GM19452 (cell line): ENCODE measurements around the gene ENDOG.
"Not testable (repeated sequence)": the region's sequence is repeated elsewhere in the genome, so short reads cannot be mapped to it uniquely, and the experiment has no call there.

Experiments used
- ATAC-seq: cut with Tn5 transposase; IDR thresholded peaks from one replicate; pipeline ENCODE4 v1.9.1; 2021; ENCODE audit not compliant: unreplicated experiment

Gene ENDOG

DNA sequence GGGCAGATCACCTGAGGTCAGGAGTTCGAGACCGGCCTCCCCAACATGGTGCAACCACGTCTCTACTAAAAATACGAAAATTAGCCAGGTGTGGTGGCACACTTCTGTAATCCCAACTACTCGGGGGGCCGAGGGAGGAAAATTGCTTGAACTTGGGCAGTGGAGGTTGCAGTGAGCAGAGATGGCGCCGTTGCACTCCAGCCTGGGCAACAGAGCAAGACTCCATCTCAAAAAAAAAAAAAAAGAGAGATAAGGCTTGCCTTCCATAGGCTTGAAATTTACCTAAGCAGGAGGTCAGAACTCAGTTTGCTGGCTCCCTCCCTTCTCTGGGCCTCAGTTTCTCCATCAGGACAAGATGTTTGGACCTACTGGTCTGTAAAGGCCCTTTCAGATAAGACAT, 10.0 kb downstream of the ENDOG start:
- no peak for ATAC-seq

DNA sequence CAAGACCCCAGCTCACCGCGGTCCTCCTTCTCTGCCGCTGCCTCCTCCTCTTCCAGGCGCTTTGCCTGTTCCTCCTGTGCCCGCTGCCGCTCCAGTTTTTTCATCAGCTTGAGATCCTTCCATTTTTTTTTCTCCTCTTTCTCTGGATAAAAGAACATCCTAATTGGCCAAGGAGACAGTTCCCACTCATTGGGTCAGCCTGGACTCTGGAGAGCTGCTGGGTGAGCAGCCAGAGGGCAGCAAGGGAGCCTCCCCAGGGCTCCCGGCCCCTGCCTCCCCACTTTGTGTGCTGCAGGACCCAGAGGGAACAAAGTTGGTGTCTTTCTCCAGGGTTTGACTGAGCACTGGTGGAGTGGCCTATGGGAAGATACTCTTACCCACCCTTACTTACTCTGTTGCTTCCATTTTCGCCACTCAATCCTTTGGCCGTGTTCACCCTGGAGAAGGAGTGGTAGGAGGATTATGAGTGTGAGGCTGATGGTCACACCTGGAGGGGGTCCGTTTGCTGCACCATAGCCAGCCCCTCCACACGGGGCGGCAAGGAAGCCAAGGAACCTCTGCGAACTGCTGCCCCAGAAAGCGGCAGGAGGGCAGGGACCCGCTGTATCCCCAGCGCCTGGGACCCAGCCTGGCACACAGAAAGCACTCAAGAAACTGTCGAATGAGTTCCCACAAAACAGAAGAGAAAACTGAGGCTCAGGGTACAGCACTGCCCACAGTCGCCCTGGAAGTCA, 10.6 kb downstream of the ENDOG start:
- no peak for ATAC-seq

DNA sequence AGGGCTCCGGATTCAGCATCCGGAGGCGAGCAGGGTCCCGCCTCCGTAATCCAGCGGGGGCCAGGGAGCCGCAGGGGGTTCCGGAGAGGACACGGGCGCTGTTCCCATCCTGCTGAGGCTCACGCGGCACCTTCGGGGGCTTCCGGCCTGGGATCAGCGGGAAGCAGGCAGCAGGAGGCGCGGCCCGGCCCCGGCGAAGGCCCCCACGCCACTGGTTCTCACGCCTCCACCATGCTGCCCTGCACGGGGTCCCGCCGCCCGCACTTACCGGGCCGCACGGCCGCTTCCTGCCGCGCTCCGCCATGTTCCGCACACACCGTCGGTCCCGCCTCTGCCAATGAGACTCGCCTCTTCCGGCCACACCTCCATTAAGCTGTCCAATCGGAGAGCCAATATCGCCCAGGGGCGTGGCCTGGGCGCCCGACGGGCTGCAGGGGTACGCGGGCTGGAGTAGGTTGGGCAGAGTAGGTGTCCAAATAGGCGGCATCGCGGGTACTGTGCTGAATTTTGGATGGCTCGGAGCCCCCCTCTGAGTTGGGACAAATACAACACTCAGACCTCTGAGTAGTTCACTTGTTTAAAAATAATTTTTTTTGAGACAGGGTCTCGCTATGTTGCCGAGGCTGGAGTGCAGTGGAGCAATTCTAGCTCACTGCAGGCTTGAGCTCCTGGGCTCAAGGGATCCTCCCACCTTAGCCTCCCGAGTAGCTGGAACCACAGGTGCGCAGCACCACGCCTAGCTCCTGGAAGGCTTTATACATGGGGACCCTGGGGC, 11.4 kb downstream of the ENDOG start, which contains the start of gene SPOUT1:
Gene SPOUT1 (minus strand): TSS at position 318 of the 775 bp plus-strand sequence. CDS start 14 bp downstream, at position 304.
- peak; percentile 98 for ATAC-seq

DNA sequence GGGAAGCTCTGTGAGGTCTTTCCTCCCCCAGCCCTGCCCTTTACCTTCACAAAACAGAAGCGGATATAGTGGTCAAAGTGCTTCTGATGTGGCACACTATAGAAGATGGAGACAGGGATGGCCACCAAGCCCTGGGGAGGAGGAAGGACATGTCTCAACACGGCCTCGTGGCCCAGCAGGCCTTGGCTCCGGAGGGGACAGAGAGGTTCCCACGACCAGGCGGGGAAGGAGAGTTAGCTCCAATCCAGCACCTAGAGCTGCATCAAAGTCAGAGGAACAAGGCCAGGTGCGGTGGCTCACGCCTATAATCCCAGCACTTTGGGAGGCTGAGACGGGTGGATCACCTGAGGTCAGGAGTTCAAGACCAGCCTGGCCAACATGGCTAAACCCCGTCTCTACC, 15.4 kb downstream of the ENDOG start:
- ATAC-seq = no peak

DNA sequence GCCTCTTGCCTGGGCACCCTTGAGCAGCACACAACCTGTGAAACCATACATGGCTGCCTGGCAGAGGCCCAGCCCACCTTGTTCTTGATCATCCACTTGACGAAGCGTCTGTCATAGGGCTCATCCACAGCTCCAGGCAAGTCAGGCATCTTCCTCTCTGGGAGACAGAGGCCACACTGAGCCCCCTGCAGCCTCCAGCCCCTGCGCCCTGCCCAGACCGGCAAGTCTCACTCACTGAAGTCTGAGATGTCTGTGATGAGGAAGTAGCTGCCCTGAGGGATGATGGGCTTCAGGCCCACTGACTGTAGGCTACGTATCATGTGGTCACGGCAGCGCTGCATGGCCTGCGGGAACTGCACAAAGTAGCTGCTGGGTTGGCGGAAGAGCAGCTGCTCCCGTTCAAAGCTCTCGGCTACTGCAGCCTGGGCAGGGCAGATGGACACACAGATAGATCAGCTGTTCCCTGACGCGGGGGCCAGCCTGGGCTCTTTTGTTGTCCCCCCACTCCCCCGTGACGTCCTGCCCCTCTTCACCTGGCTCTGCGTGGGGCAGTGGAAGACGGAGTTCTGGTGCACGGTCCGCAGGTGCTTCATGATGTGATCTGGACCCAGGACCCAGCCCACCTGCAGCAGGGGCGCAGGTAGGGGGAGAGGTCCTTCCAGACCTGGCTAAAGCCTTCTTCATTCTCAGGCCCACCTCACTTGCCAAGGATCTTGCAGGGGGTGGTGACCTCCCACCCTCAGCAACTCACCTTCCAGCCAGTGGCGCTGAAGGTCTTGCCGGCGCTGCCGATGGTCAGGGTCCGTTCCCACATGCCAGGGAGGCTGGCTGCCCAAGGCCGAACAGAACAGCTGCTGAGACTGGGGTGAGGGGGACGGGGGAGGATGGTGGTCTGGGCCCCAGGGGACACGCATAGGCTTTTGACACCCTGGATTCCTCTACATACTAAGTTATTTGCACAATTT, 17.2 kb downstream of the ENDOG start:
- ATAC-seq = no peak

DNA sequence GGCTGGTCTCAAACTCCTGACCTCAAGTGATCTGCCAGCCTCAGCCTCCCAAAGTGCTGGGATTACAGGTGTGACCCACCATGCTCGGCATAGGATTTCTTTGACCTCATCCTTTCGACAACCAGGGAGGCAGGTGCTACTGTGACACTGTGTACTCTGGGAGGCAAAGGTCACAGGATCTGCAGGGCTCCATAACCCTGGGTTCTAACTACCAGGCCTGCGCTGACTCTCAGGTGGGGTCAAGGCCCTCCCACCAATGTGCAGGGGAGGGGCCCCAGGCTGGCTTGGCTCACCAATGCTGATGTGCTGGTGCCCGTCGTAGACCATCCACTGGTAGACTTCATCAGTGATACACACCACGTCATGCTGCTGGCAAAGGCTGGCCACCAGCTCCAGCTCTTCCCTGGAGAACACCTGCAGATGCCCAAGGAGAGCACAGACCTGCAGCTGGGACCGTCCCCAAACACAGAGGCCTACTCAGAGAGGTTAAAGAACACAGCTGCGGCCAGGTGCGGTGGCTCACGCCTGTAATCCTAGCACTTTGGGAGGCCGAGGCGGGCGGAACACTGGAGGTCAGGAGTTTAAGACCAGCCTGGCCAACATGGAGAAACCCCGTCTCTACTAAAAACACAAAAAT, 18.3 kb downstream of the ENDOG start:
- ATAC-seq = no peak

DNA sequence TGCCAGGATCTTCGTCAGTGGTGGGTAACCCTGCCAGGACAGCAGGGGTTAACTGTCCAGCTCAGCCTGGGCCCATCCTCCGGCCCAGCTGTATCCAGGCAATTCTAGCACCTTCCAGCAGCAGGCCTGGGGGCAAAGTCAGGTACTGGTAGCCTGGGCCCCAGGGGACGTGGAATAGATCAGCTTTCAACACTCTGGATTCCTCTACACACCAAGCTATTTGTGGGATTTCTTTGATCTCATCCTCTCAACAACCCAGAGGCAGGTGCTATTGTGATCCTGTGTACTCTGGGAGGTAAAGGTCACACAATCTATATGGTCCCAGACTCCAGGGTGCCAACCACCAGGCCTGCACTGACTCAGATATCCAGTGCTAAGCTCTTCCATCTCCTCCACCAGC, 20.0 kb downstream of the ENDOG start:
- no peak for ATAC-seq

DNA sequence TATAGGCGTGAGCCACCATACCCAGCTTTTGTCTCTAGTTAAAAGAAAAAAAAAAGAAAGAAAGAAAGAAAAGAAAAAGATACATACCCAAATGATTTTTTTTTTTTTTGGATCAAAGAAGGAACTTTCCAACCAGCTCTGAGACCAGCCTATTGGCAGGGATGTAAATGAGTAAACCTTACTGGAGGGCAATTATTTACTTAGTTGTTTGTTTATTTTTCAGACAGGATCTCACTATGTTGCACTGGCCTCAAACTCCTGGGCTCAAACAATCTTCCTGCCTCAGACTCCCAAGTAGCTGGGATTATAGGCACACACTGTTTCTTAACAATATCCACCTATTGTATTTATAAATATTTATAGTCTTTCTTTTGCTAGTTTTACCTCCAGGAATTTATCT, 22.2 kb downstream of the ENDOG start:
- ATAC-seq = no peak

DNA sequence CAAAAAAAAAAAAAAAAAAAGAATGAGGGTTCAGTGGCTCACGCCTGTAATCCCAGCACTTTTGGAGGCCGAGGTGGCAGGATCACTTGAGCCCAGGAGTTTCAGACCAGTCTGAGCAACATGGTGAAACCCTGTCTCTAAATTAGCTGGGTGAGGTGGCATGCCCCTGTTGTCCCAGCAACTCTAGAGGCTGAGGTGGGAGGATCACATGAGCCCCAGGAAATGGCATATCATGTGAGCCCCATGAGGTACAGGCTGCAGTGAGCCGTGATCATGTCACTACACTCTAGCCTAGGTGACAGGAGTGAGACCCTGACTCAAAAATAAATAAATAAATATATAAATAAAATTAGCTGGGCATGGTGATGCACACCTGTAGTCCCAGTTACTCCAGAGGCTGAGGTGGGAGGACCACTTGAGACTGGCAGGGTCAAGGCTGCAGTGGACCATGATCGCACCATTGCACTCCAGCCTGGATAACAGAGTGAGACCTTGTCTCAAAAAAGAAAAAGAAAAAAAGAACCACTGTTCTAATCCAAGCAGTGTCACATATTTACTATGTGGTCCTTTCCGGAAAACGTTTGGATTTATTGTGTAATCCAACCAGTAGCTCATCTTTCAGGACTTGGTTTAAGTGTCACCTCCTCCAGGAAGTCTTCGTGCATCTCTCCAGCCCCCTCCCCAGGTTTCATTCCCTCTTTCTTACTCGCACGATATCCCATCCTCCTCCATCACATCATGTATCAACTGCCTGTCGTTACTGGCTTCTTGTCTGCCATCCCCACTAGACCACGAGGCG, 23.6 kb downstream of the ENDOG start:
- ATAC-seq = no peak

DNA sequence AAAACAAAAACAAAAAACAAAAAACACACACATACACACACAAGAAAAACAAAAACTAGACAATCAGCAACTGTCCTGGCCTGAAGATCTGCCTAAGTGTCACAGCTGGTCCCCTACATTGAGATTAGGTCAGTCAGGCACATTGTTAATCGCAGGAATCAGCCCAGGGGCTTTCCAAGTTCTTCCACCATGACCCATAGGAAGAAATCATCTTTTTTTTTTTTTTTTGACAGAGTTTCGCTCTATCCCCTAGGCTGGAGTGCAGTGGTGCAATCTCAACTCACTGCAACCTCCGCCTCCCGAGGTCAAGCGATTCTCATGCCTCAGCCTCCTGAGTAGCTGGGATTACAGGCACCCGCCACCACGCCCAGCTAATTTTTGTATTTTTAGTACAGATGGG, 24.9 kb downstream of the ENDOG start:
- ATAC-seq = not testable (repeated sequence)

DNA sequence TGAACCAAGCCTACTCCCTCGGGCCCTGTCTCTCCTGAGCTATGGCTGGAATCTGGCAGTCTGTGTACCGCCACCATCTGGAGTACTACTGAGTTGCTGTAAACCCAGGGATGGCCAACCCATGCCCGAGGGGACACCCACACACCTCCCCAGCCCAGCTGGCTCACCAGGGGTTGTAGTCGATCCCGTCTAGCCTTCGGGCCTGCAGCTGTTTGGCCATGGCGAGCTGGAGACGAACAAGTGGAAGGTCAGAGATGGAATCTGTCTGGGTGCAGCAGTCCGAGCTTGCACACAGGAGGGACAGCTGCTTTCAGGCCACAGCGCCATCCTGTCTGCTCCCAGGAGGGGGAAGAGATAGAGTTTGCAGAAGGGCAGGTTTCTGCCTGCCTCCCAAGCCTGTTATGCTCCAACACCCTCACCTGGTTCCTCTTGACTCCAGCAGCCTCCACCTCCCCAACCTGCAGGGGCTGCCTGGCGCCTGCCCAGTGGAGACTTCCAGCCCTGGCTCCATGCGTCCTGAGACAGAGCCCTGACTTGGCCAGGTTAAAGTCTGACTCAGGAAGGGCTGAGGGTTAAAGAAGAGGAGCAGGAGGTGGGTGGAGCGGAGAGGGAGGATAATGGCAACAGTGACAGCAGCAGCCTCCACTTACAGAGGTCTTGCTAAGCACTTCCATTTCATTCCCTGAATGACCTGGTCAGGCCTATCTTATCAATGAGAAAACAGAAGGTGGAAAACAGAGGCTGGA, 27.1 kb downstream of the ENDOG start:
- ATAC-seq = no peak

DNA sequence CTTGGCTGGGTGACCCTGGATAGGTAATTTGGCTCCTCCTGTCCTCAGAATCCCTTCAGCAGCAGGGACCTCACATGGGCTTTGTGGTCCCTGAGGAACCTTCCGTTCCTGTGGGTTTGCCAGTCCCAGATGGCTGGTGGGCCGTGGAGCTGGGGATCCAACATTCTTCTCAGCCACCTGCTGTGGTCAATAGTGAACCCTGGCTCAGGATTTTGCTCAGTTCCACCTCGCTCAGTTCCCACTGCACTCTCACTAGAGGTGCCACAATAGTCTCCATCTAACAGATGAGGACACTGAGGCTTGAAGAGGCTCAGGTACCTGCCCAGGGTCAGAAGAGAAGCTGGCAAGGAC, 28.4 kb downstream of the ENDOG start:
- ATAC-seq = no peak

DNA sequence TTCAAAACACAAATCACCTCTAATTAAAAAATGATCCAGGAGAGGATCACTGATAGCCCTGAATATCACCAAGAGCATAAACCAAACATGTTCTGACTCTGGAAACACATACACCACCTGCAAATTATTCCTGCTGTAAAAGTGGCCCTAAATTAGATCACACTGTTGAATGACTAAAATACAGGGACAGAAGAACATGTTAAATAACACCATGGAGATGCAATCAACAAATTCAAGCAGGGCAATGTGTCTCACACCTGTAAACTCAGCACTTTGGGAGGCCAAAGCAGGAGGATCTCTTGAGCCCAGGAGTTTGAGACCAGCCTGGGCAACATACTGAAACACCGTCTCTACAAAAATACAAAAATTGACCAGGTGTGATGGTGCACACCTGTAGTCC, 29.5 kb downstream of the ENDOG start:
- no peak for ATAC-seq

DNA sequence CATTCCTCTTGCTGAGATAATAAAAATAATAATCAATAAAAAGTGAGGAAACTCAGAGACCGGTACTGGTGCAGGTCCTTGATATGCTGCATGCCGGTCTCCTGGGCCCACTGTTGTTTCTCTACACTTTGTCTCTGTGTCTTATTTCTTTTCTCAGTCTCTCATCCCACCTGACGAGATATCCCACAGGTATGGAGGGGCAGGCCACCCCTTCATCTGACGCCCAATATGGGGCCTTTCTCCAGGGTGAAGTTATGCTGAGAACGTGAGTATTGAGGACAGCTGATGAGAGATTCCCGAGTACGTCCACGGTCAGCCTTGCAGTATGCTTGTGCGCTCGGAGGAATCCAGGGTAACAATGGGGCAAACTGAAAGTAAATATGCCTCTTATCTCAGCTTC, 32.7 kb downstream of the ENDOG start:
- not testable (repeated sequence) for ATAC-seq

DNA sequence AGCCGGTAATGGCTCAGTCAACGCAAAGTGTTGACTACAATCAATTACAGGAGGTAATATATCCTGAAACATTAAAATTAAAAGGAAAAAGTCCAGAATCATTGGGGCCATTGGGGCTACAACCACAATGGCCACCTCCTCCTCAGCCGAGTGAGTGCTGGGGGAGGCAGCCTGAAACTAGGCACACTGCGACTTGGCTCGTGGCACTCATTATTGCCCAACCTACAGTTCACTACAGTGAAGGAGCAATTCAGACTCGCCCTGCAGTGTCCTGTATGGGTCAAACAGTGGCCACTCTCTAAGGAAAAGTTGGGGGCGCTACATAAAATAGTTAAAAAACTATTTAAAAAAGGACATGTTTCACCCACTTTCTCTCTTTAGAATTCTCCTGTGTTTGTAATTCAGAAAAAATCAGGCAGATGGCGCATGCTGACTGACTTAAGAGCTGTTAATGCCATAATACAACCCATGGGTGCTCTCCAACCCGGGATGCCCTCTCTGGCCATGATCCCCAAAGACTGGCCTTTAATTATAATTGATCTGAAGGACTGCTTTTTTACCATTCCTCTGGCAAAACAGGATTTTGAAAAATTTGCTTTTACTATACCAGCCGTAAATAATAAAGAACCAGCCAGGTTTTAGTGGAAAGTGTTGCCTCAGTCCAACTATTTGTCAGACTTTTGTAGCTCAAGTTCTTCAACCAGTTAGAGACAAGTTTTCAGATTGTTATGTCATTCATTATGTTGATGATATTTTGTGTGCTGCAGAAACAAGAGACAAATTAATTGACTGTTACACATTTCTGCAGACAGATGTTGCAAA, 33.7 kb downstream of the ENDOG start:
- ATAC-seq = not testable (repeated sequence)

DNA sequence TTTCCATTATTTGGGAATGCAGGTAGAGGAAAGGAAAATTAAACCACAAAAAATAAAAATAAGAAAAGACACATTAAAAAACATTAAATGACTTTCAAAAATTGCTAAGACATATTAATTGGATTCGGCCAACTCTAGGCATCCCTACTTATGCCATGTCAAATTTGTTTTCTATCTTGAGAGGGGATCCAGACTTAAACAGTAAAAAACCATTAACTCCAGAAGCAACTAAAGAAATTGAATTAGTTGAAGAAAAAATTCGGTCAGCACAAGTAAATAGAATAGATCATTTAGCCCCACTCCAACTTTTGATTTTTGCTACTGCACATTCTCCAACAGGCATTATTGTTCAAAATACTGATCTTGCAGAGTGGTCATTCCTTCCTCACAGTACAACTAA, 34.3 kb downstream of the ENDOG start:
- ATAC-seq = not testable (repeated sequence)

DNA sequence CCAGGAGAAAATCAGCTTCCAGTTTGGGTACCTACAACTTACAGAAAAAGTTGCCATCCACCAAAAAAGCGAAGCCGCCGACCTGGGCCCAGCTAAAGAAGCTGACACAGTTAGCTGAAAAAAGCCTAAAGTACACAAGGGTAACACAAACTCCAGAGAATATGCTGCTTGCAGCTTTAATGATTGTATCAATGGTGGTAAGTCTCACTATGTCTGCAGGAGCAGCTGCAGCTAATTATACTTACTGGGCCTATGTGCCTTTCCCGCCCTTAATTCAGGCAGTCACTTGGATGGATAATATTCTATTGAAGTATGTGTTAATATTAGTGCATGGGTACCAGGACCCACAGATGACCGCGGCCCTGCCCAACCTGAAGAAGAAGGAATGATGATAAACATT, 36.2 kb downstream of the ENDOG start:
- ATAC-seq = not testable (repeated sequence)

DNA sequence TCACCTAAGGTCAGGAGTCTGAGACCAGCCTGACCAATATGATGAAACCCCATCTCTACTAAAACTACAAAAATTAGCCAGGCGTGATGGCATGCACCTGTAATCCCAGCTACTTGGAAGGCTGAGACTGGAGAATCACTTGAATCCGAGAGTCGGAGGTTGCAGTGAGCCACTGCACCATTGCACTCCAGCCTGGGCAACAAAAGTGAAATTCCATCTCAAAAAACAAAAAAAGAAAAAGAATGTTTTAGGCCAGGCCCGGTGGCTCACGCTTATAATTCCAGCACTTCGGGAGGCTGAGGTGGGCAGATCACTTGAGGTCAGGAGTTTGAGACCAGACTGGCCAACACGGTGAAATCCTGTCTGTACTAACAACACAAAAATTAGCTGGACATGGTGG, 40.2 kb downstream of the ENDOG start:
- not testable (repeated sequence) for ATAC-seq
